K562 (cell line): Measurements from ENCODE around the gene SYNE1. TPM values are rescaled to one million over a fixed set of nuclear protein-coding genes. Genes with fewer than 3 reads are reported as not detected.
"Not testable (repeated sequence)": the region's sequence is repeated elsewhere in the genome, so short reads cannot be mapped to it uniquely, and the experiment has no call there.

ENCODE experiments used
- ATAC-seq: fragments of 200-7000 bp; cut with Tn5 transposase; 3 replicates; pipeline ENCODE4 v1.9.1; 2020; ENCODE audit warnings: moderate library complexity
- BruUV-seq: library from RNA; stranded (reverse); fragments of 400-500 nt; replicated peaks from 2 replicates; lab custom pipeline; 2021; lab: Mats Ljungman, UMichigan
- CTCF ChIA-PET: fragments of 300-600 bp; formaldehyde crosslinking; extraction: SDS; loops from one replicate; lab custom pipeline; 2021; ENCODE audit warnings: low intra/inter-chr PET ratio; lab: Yijun Ruan, JAX
- POLR2A ChIA-PET: fragments of 300-600, 350-650 bp; sonication (Branson Sonifier 250); formaldehyde crosslinking; extraction: SDS; loops from one replicate; lab custom pipeline; 2021; ENCODE audit warnings: antibody characterized with exemption, inconsistent platforms; lab: Yijun Ruan, JAX
- DNase-seq, 4 experiments: peaks; one replicate each; pipeline versions ENCODE4 v3.0.0 to v3.0.0-alpha.2; 2011 to 2018; ENCODE audit warnings: low spot score in 3 of 4, mixed read lengths in 3 of 4; ENCODE audit errors: extremely low read depth in 1 of 4
- FAIRE-seq: peaks from 2 replicates; lab custom pipeline; 2011; peaks lifted over from hg19 to GRCh38; lab: Jason Lieb, UNC
- H2AFZ ChIP-seq: 2 replicates; pipeline ENCODE4 v1.6.0; 2011; ENCODE audit warnings: low read depth, low read length, control low read depth, inconsistent platforms
- H3K27ac ChIP-seq: fragments of 200-600 bp; 3 replicates; pipeline ENCODE4 v1.8.0; 2011; ENCODE audit warnings: low read depth, mild to moderate bottlenecking, control low read depth, inconsistent platforms, low read length, moderate library complexity, mixed read lengths; ENCODE audit errors: extremely low read depth
- H3K27me3 ChIP-seq, 2 experiments: fragments of 300-600 bp in 1 of 2; 2 replicates in 1 of 2; 3 replicates in 1 of 2; pipeline versions ENCODE4 v1.6.0 to v1.8.0; 2011; ENCODE audit warnings: inconsistent platforms in 2 of 2, low read length in 2 of 2, mild to moderate bottlenecking in 1 of 2, mixed read lengths in 1 of 2, moderate library complexity in 1 of 2; ENCODE audit not compliant: control insufficient read depth in 2 of 2, insufficient read depth in 2 of 2
- H3K36me3 ChIP-seq: fragments of 300-600 bp; 3 replicates; pipeline ENCODE4 v1.8.0; 2011; ENCODE audit warnings: mild to moderate bottlenecking, low read length, inconsistent platforms; ENCODE audit not compliant: control insufficient read depth, insufficient read depth
- H3K4me1 ChIP-seq, 2 experiments: fragments of 200-600 bp in 1 of 2; replicated peaks in 1 of 2; 2 replicates in 1 of 2; 3 replicates in 1 of 2; pipeline versions ENCODE4 v1.5.1 to v1.8.0; 2011; ENCODE audit warnings: inconsistent platforms in 2 of 2, low read length in 2 of 2, mild to moderate bottlenecking in 1 of 2, mixed read lengths in 1 of 2, moderate library complexity in 1 of 2; ENCODE audit not compliant: control insufficient read depth in 2 of 2, insufficient read depth in 2 of 2
- H3K4me2 ChIP-seq: 2 replicates; pipeline ENCODE4 v1.6.1; 2011; ENCODE audit warnings: low read length, control low read depth, inconsistent platforms, mixed read lengths; ENCODE audit not compliant: insufficient read depth
- H3K4me3 ChIP-seq: fragments of 200-600 bp; sonication (generic), shearing (Covaris generic); 2 replicates; pipeline ENCODE4 v1.5.1; 2016; ENCODE audit warnings: control low read depth, inconsistent platforms
- H3K79me2 ChIP-seq: fragments of 200-600 bp; 3 replicates; pipeline ENCODE4 v1.8.0; 2011; ENCODE audit warnings: low read length, inconsistent platforms; ENCODE audit not compliant: control insufficient read depth, insufficient read depth
- H3K9ac ChIP-seq, 2 experiments: 2 replicates each; pipeline versions ENCODE4 v1.6.0 to v1.6.1; 2011; ENCODE audit warnings: low read depth in 2 of 2, low read length in 2 of 2, control low read depth in 1 of 2, inconsistent platforms in 1 of 2, mild to moderate bottlenecking in 1 of 2, mixed read lengths in 1 of 2; ENCODE audit not compliant: insufficient read depth in 1 of 2
- H3K9me1 ChIP-seq: one replicate; pipeline ENCODE4 v1.6.0; 2011; ENCODE audit warnings: inconsistent platforms, mild to moderate bottlenecking, low read length, moderate library complexity; ENCODE audit not compliant: control insufficient read depth, insufficient read depth
- H3K9me3 ChIP-seq: replicated peaks from 2 replicates; pipeline ENCODE4 v1.5.1; 2011; ENCODE audit warnings: low read depth, low read length, inconsistent platforms; ENCODE audit not compliant: control insufficient read depth, insufficient read depth
- H4K20me1 ChIP-seq: replicated peaks from 2 replicates; pipeline ENCODE4 v1.6.1; 2011; ENCODE audit warnings: low read length, inconsistent platforms, mixed read lengths; ENCODE audit not compliant: control insufficient read depth, insufficient read depth
- KLF13 ChIP-seq: fragments of 450-650 bp; IDR thresholded peaks from 2 replicates; pipeline ENCODE4 v1.6.1; 2016; ENCODE audit warnings: missing genetic modification characterization, low read depth, mild to moderate bottlenecking, missing compliant biosample characterization, moderate library complexity, borderline replicate concordance
- POLR2H ChIP-seq: IDR thresholded peaks from 2 replicates; pipeline ENCODE4 v1.6.1; 2016; ENCODE audit warnings: missing genetic modification characterization, low read depth, mild to moderate bottlenecking, control low read depth, missing compliant biosample characterization, moderate library complexity
- SUPT5H ChIP-seq: fragments of 450-650 bp; IDR thresholded peaks from 2 replicates; pipeline ENCODE4 v1.6.1; 2016
- TAL1 ChIP-seq: fragments of 450-650 bp; IDR thresholded peaks from 2 replicates; pipeline ENCODE4 v1.6.1; 2016; ENCODE audit warnings: mild to moderate bottlenecking
- ZBTB17 ChIP-seq: fragments of 450-650 bp; formaldehyde crosslinking; IDR thresholded peaks from 2 replicates; pipeline ENCODE4 v1.4.0; 2020; ENCODE audit warnings: mild to moderate bottlenecking
- ZNF707 ChIP-seq: fragments of 250-450 bp; sonication (Bioruptor Pico); conservative IDR thresholded peaks from 2 replicates; pipeline ENCODE4 v1.8.0; 2022; ENCODE audit warnings: inconsistent platforms, mild to moderate bottlenecking, moderate library complexity
- WGBS: fragments of 100-300 bp; shearing (Covaris generic); methylation state at CpG from one replicate; pipeline ENCODE4 v1.1.6; 2016; ENCODE audit warnings: low coverage, mixed read lengths; ENCODE audit not compliant: insufficient coverage; ENCODE audit errors: missing lambda C conversion rate; 5-methylcytosine and 5-hydroxymethylcytosine counted together
- in situ Hi-C: fragments of 300-500 bp; cut with MboI; formaldehyde crosslinking; loops from 4 replicates; pipeline ENCODE4 v1.15.0; 2018; ENCODE audit warnings: inconsistent platforms, mixed read lengths
- intact Hi-C: fragments of 100-400 bp; cut with micrococcal nuclease; formaldehyde crosslinking; loops from 2 replicates; pipeline ENCODE4 v1.14.2; 2022
- polyA plus RNA-seq, 8 experiments: library from polyadenylated mRNA; depleted of rRNA in 4 of 8; stranded (reverse) in 5 of 8; unstranded in 3 of 8; fragments of >200 nt; fragmentation: Nextera tagmentation in 2 of 8; fragmentation: Illumina TruSeq in 1 of 8; extraction: Ambion mirVana in 2 of 8; extraction: Trizol in 1 of 8; gene quantifications; 2 replicates each; pipeline versions ENCODE4 v1.2.1 to v1.2.3, GENCODE V29; 2011 to 2014; ENCODE audit warnings: inconsistent platforms in 1 of 8, missing spikeins in 1 of 8
- small RNA-seq: library from RNA; depleted of rRNA; stranded (forward); fragments of <200 nt; gene quantifications from one replicate; pipeline ENCODE3, GENCODE V24; 2014
- total RNA-seq, 7 experiments: library from RNA; depleted of rRNA in 6 of 7; stranded (reverse); fragments of >200 nt in 6 of 7; fragmentation: Illumina TruSeq in 2 of 7; extraction: Trizol in 2 of 7; gene quantifications; 2 replicates each; pipeline versions ENCODE4 v1.2.1 to v1.2.3, GENCODE V29; 2011 to 2021; ENCODE audit warnings: low replicate concordance in 1 of 7

The SYNE1 gene
- total and polyA plus RNA-seq, 9 of the 15 experiments (the other 6 are each of a cell fraction or from before 2014, with no cell fraction given) = under 0.01 to 0.42 (median 0.08) TPM; not detected in 1

DNA sequence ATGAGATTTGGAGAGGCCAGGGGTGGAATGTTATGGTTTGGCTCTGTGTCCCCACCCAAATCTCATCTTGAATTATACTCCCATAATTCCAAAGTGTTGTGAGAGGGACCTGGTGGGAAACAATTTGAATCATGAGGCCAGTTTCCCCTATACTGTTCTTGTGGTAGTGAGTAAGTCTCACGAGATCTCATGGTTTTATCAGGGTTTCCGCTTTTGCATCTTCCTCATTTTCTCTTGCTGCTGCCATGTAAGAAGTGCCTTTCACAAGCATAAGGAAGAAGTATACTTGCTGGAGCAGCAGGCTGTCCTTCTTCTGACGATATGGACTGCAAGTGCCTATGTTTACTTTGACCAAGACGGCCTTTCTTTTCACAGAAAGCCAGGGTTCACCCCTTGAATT lies 559.2 kb downstream of the SYNE1 start (continued):
- no peak for TF ChIP-seq ZBTB17 (CRISPR knock-in tag)

DNA sequence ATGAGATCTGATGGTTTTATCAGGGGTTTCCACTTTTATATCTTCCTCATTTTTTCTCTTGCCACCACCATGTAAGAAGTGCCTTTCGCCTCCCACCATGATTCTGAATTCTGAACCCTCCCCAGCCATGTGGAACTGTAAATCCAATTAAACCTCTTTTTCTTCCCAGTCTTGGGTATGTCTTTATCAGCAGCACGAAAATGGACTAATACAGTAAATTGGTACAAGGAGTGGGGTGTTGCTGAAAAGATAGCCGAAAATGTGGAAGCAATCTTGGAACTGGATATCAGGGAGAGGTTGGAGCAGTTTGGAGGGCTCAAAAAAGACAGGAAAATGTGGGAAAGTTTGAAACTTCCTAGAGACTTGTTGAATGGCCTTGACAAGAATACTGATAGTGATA lies 560.9 kb downstream of the SYNE1 start:
- H3K9me1 ChIP-seq, in situ Hi-C loops, POLR2A ChIA-PET, DNase-seq, FAIRE-seq, intact Hi-C loops, ATAC-seq, H3K4me1 ChIP-seq, BruUV-seq, H3K79me2 ChIP-seq, H3K9me3 ChIP-seq, H3K4me3 ChIP-seq, H3K27me3 ChIP-seq, H3K9ac ChIP-seq, H3K36me3 ChIP-seq, CTCF ChIA-PET, H3K27ac ChIP-seq, H4K20me1 ChIP-seq, H3K4me2 ChIP-seq, H2AFZ ChIP-seq: not testable (repeated sequence)
- 0% methylated on average over 3 of the region's 3 CpGs for WGBS
- TF ChIP-seq ZNF707 (CRISPR knock-in tag) = peak; percentile 89

DNA sequence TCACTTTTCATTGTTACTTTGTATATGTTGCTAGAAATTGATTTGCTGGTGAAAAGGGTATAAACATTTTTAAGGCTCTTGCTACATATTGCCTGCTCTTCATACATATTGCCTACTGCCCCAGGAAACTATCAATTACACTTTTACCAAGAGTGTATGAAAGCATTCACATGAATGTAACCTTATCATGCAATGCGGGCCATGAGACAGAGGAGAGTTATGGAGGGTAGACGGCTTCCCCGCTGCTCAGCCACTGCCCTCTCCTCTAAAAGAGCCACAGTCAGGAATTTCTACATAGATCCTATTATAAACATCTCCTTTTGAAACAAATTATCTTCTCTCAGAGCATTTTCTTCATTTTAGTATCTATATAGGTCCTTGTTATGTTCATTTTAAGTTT lies 565.3 kb downstream of the SYNE1 start:
- ATAC-seq = no peak
- Histone ChIP-seq H3K4me3 (no peak overlapping the region), H3K36me3 (no peaks in the 10 kb centered on the region), H4K20me1 (no peaks in the 10 kb centered on the region), H3K9ac (no peak overlapping the region), H3K79me2 (no peaks in the 10 kb centered on the region), H3K4me2 (no peak overlapping the region), H3K9me1 (no peaks in the 10 kb centered on the region), H3K9me3 (no peaks in the 10 kb centered on the region), H3K4me1 (no peaks in the 10 kb centered on the region), H3K27ac (no peak overlapping the region), H2AFZ (no peak overlapping the region), H3K27me3 (no peaks in the 10 kb centered on the region)
- POLR2A ChIA-PET = no interaction called here
- no peak for DNase-seq
- FAIRE-seq = no peak
- 6% methylated on average over 3 of the region's 3 CpGs for WGBS
- BruUV-seq = no TSS peak
- intact Hi-C loops (no loop called here), in situ Hi-C loops (no loop called here)
- CTCF ChIA-PET = no interaction called here
- no peak for TF ChIP-seq TAL1
- TF ChIP-seq SUPT5H = no peak
- TF ChIP-seq POLR2H (tag) = no peak
- no peak for TF ChIP-seq KLF13

Small RNAs within 50 kb of the gene (small RNA-seq; reads per million reads assigned to genes)
- 0.22 reads per million for gene RNA5SP223

Other genes with a start within 250 kb of the SYNE1 start
- gene MYCT1, start 60.5 kb upstream of the SYNE1 start, total RNA-seq (2014; rRNA removed) = 0.12 TPM in 1 of 2 replicates, not detected in the other
- 0.11 and 0.16 TPM in 2 replicates for gene MYCT1, start 60.5 kb upstream of the SYNE1 start, total RNA-seq (2014; rRNA removed; fragmentation: Illumina TruSeq; extraction: Trizol)
- 0.04 and 0.19 TPM in 2 replicates for gene MYCT1, start 60.5 kb upstream of the SYNE1 start, total RNA-seq (2015; rRNA removed; fragmentation: Illumina TruSeq; extraction: Trizol)
- gene MYCT1, start 60.5 kb upstream of the SYNE1 start, total RNA-seq (2021) = not detected in 2 replicates
- gene MYCT1, start 60.5 kb upstream of the SYNE1 start, polyA plus RNA-seq (2011; rRNA removed) = 0.08 and 0.73 TPM in 2 replicates
- gene MYCT1, start 60.5 kb upstream of the SYNE1 start, polyA plus RNA-seq (2014; fragmentation: Illumina TruSeq; extraction: Trizol) = 0.12 and 0.15 TPM in 2 replicates
- under 1 TPM; 0.06 to 0.08 TPM for gene MYCT1, start 60.5 kb upstream of the SYNE1 start, polyA plus RNA-seq (2014; fragmentation: Nextera tagmentation; extraction: Ambion mirVana)
- 0.28 TPM in 1 of 2 replicates, not detected in the other for gene MYCT1, start 60.5 kb upstream of the SYNE1 start, polyA plus RNA-seq (2014; rRNA removed)
- gene VIP, start 113.4 kb upstream of the SYNE1 start, total RNA-seq (2014; rRNA removed) = not detected in 2 replicates
- gene VIP, start 113.4 kb upstream of the SYNE1 start, total RNA-seq (2014; rRNA removed; fragmentation: Illumina TruSeq; extraction: Trizol) = not detected in 2 replicates
- not detected in 2 replicates for gene VIP, start 113.4 kb upstream of the SYNE1 start, total RNA-seq (2015; rRNA removed; fragmentation: Illumina TruSeq; extraction: Trizol)
- not detected in 2 replicates for gene VIP, start 113.4 kb upstream of the SYNE1 start, total RNA-seq (2021)
- gene VIP, start 113.4 kb upstream of the SYNE1 start, polyA plus RNA-seq (2011; rRNA removed) = not detected in 2 replicates
- not detected in 2 replicates for gene VIP, start 113.4 kb upstream of the SYNE1 start, polyA plus RNA-seq (2014; fragmentation: Illumina TruSeq; extraction: Trizol)
- gene VIP, start 113.4 kb upstream of the SYNE1 start, polyA plus RNA-seq (2014; fragmentation: Nextera tagmentation; extraction: Ambion mirVana) = under 1 TPM in 1 of 2 experiments, not detected in 1; 0.08 TPM
- not detected in 2 replicates for gene VIP, start 113.4 kb upstream of the SYNE1 start, polyA plus RNA-seq (2014; rRNA removed)